HG03045 (cell line): Measurements from ENCODE around the gene KCNIP1.

Source experiments
- ATAC-seq: cut with Tn5 transposase; IDR thresholded peaks from one replicate; pipeline ENCODE4 v1.9.1; 2021; ENCODE audit warnings: mild to moderate bottlenecking, moderate library complexity; ENCODE audit not compliant: unreplicated experiment

The KCNIP1 gene

DNA sequence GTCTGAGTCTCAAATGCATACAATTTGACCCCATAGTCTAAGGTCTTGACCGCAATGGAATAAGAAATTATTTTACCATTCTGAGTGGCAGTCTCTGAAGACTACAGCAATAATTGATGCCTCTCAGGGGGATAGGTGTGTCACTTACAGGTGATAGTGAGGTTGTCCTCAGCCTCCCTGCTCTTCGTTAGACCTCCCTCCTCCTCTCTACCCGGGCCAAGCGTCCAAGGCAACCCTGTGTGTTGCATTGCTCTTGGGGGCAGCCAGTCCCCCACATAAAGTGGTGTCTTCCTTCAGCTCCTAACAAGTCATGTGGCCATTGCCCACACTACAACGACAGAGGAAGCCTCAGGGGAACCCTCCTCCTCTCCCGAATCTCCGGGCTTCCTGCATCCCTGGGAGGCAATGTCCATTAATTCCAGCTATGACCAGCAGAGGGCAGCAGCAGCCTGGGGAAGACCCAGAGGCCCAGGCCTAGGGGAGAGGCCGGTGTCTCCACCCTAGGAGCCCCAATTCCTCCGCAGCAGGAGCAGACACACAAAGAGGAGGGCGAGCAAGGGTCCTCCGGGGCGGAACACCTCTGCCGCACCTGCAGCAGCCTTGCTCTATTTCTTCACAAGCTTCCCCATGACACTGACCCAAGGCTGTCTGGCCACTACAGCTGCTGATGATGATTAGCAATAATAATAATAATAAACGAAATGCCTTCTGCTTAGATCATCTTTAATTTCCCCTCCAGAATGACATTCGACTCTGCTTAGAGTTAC, 134.8 kb downstream of the KCNIP1 start:
- peak; percentile 54 for ATAC-seq

DNA sequence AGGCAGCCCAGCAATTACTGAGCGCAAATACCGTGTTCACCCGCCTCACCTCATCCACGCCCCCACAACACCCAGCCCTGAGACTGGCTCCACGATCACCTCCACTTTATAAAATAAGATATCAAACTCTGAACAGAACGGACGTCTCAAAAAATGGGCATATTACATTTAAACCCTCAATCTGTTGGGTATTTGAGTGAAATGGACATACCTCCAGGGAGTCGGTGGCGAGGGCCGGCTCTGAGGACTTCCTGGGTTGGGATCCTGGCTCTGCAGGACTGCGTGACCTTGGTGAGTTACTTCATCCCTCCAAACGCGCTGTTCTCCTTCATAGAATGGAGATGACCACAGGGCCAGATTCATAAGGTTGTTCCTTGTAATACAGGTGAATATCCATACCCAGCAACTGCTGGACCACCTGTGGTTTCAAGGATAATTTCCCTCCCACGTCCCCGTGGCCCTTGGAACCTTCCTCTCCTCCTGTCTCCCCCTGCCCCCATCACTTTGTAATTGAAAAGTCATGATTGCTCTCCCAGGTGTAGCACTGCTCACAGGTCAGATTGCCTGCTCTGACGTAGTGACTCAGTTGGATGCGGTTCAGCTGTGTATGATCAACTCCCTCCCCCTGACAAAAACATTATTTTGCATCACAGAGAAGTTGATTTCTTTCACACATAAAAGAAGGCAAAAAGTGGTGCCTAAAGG, 135.6 kb downstream of the KCNIP1 start:
- ATAC-seq = no peak

DNA sequence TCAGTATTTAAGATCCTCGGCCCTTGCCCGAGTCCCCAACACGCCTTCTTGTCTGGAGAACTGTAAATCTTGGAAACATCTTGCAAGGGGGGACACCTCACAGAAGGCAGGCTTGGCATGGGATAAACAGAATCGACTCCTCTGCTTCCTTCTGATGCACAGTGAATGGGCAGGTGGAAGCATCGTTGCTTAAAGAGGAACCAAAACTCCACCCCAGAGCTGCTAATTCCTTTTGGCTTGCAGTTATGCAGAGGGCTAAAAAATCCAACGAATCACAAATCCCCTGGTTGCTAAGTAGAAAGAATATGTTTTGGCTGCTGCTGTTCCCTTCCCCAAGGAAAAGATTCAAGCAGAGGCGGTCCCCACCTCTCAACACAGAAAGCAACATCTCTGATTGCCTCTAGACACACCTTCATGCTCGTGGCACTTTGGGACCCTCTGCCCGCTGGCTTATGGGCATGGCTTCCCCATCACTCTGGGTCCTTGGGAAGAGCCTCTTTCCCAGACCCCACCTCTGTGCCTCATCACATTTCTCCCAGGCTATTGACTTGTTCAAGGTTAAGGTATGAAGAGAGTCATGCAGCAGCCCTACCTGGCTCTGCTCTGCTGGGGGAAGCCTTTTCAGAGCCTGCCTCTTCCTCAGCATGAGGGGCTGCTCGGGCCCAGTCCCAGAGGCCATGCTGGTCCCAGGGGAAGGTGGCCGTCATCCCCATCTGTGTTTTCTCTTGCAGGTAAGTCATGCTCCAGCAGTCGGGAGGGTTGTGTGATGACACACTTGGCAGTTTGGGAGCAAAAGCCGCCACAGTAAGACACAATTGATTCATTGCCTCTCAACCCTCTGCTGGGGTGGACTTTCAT, 137.1 kb downstream of the KCNIP1 start:
- ATAC-seq = no peak

DNA sequence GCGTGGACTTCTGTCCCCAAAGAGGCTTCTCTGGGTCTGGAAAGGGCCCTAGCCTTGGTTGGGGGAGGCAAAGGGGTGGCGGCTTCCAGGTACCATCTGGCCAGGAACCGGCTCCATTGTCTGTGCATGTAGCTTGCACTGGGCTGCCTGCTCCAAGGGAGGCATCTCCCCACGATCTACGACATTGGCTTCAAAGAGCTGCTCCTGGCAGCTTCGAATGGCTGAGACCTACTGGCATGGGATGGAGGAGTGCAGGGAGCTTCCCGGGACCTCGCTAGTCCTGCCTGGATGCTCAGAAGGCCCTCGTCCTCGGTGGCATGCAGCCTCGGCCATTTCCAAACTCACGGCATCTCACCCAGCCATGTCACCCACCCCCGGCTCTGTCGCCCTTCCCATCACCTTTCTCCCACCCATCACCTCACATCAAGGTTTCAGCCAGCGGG, 137.8 kb downstream of the KCNIP1 start:
- no peak for ATAC-seq

DNA sequence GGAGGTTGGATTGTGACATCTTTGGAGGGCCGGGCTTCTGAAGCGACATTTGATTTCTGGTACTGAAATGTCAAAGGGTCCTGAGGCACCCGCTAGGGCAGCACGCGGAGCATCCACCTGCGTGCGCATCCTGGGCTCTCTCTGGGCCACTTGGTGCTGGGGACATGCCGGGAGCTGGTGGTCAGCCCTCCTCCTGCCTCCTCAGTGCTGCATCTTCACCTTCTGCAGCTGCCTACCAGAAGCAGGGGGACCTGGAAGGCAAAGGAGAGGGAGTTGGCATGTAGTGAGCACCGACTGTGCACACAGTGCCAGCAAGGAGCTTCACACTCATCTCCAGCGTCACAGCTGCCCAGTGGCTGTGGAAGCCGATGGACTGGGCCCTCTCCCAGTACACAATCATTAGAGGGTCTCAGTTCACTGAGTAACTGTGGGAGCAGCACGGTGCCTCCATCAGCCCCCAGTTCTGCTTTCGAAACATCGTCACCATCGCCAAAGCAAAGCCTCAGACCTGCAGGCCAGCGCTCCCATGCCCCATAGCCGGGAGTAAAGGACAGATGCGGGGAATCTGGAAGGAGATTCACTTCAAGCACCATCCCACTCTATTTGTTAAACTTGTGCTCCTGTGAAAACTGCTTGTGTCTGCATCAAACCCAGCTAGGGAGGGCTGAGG, 138.4 kb downstream of the KCNIP1 start:
- no peak for ATAC-seq

DNA sequence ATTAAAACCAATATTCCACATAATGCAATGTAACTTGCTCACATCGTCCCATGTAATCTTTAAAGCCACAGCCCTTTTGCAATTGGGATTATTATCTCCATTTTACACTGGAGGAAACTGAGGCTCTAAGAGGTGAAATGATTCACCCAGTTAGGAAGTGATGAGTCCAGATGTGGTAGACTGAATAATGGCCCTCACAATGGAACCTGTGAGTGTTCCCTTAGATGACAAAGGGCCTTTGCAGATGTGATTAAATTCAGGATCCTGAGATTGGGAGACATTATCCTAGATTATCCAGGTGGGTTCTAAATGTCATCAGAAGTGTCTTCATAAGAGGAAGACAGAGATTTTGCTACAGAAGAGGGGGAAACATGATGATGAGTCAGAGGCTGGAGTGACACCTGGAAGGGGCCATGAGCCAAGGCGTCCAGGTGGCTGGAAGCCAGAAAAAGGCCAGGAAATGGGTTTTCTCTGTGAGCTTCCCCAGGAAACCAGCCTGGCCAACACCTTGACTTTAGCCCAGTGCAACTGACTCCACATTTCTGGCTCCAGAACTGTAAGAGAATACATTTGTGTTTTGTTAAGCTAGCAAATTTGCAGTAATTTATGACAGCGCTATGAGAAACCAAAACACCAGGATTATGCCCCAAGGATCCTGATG, 139.1 kb downstream of the KCNIP1 start:
- ATAC-seq = no peak

DNA sequence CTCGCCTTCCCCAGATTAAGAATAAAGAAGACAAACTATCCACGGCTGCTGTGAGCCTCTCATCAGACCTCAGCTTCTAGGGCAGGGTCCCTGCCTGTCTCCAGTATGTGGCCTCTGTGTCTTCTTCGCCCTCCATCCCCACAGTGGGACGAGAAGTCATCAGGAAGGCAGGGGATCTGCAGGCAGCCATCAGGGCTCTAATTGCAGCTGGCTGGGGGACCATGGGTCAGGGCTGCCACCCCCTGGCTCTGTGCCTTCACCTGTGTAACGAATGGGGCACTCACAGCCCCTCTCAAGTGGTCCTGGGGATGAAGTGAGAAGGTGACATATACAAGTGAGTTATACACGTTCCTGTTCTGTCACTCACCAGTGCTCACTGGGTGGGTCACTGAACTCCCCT, 139.8 kb downstream of the KCNIP1 start:
- ATAC-seq = no peak

DNA sequence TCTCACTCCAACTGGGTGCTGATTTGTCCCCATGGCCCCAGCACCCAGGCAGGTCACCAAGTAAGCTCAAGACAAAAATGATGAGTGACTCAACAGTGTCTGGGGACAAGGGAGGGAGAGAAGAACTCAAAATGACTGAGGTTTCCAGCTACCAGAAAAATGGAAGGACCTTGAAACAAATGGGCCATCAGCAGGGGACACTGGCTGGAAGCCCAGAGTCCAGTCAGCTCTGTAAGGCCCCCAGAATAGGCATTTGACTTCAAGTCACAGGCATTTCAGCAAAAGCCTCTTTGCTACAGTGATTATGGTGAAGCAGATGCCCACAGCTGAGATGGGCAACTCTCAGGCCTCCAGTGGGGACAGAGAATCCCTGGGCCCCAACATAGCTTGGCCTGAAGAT, 140.7 kb downstream of the KCNIP1 start:
- ATAC-seq = no peak

DNA sequence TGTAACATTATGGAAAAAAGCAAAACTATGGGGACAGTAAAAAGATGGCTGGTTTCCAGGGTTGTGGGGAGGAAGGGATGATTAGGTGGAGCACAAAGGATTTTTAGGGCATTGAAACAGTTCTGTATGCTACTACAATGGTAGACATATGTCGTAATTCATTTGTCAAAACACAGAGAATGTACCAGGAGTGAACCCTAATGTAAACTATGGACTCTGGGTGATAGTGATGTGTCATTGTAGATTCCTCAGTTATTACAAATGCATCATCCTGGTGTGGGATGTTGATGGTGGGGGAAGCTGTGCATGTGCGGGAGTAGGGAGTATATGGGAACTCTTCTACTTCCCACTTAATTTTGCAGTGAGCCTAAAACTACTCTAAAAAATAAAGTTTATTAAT, 144.7 kb downstream of the KCNIP1 start:
- no peak for ATAC-seq

DNA sequence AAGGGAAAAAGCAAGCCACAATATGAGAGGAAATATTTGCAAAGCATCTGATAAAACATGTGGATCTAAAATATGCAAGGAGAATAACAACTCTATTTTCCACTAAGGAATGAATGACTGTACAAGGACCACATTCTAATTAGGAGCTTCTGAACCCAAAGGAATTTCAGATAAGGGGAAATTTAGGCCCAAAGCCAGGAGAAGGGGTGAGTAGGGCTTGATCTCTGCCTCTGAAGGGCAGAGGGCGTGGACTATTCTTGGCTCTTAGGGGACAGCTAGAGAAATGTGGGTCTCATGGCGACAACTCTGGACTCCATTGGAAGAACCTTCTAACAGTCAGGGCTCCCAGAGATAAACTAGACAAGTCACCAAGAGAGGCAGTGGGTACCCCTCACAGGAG, 147.0 kb downstream of the KCNIP1 start:
- no peak for ATAC-seq

DNA sequence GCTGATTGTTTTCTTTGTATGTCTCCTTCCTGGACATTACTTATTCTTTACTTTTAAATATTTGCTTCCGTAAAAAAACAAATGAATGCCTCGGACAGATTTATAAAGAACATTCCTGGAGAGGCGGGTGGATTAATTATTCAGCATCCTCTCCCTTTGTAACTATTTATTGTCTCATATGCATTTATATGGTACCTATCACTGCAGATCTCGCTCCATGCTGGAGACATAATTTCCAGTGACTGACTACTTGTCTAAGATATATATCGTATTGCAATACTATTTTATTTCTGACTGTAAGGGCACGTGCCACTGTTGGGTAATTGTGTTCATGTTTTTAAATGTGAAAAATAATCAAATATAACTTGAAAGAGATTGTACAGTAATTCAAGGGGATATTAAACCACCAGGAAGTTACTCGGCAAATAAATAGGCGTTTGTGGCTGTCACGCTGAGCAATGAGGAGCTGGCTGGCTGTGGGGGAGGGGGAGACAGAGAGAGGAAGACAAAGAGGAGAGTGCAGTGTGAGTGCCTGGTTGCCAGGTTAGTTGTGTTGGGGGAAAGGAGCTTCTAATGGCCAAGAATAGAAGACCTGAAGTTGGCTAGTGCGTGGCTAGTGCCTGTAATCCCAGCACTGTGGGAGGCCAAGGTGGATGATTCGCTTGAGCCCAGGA, 147.9 kb downstream of the KCNIP1 start:
- no peak for ATAC-seq

DNA sequence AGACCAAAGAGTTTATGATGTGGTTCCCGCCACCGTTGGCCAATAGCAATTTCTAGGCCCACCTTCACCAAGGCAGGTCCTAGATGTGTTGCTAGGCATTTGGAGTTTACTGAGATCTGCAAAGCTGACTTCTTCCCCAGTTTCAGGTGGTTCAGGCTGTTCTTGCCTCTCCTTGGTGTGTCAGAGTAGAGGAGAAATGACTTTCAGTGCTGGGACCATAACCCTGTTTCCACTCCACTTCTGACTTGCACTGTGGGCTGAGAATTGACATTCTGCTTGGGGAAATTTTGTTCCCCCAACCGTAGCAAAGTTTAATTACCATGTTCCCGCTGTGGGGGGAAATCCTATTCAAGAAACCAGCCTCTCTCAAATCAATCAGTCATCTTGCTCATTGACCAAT, 151.7 kb downstream of the KCNIP1 start:
- ATAC-seq = no peak

DNA sequence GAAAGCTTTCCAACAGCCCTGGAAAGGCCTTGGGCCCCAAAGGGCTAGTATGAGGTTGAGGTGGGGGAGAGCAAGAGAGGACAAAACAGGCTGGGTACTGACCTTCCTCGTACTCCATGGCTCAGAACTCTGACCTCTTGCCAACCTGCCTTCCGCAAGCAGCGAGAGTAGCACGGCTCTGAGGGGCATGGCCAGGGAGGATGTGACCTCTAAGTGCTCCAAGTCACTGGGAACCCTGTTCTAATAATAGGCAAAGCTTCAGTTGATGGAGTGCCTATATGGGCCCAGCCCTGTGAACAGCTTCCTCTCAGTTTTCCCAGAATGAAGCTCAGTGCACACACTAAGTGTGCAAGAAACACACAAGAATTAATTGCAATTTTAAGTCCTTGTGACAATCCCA, 152.1 kb downstream of the KCNIP1 start:
- ATAC-seq = no peak

DNA sequence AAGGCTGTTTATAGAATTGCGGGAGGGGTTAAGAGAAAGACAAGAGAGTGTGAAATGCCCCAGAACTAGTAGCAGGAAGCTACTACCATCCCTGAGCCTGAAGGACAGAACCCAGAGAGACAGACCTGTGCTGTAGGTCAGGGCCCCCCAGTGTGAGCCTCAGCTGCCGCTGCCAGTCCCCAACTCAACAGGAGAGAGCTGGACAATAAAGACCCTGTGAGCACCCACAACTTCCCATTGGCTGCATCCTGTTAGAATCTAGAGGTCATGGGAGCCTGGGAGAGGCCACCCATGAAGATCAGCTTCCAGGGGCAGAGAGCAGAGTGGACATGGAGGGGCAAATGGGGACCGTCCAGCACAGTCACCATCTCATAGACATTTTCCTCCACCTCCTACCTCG, 152.5 kb downstream of the KCNIP1 start:
- ATAC-seq = no peak

DNA sequence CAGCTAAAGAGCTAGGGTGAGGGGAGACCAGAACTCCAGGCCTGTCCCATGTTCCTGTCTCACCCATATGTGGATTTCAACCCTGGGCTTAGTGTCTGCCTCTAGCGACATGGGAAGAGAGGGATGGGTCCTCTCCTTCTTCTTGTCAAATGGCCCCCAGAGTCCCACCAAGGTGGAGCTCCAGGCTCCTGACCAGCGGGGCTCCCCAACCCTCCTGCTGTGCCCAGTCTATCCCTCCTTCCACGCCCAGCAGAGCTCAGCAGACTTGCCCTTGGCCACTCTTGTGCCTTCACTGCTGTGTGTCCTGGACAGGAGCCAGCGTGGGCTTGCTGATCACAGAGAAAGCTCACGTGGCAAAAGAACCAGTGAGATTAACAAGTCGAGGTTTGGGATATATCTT, 156.7 kb downstream of the KCNIP1 start:
- no peak for ATAC-seq

DNA sequence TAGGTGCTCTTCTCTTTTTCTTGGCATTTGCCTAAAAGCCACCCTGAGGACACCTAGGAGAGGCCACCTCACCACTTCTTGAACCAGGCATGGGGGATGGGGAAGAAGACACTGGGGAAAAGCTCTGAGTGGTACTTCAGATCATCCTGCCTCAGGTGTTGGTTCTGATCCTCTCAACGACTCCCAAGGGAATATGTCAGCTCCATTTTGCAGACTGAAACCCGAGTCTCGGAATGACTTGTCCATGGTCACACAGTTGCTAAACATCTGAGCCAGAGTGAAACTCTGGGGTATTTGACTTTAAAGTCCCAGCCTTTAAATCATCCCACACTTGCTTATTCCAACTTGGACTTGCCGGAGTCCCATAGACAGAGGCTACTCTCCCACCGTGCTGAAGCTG, 159.1 kb downstream of the KCNIP1 start:
- no peak for ATAC-seq

DNA sequence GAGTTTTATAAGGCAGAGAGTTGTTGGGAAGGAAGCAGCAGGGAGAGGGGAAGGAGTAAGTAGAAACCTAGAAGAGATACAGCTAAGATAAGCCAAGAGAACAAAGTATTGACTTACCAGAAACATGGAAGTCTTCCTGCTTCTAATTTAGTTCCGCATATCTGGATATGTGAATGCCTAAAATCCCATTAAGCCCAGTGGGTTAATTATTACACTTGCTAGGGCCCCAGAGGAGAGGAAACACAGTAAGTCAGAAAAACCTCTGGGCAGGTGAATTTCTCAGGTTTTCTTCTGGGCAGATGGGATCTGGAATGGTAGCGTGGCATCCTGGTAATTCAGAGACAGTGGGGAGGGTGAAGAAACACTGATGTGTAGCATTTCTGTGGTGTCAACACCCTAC, 175.0 kb downstream of the KCNIP1 start:
- no peak for ATAC-seq

DNA sequence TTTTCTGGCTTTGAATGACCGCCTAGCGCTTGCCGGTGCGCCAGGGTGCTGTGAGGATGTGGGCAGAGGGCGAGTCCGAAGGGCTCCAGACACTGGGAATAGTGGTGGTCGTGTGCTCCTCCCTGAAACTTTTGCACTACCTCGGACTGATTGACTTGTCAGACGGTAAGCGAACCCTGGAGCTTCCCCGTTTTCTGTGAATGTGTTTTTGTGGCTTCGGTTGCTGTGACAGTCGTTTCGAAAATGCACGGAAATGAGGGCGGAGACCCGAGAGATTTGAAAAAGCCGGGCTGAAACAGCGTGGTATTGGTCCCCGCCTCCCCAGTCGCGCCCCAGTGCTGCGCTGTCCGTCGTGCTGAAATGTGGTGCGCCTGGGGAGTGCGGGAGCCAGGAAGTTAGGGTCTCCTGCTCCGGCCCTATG, 177.2 kb downstream of the KCNIP1 start:
- ATAC-seq = no peak

DNA sequence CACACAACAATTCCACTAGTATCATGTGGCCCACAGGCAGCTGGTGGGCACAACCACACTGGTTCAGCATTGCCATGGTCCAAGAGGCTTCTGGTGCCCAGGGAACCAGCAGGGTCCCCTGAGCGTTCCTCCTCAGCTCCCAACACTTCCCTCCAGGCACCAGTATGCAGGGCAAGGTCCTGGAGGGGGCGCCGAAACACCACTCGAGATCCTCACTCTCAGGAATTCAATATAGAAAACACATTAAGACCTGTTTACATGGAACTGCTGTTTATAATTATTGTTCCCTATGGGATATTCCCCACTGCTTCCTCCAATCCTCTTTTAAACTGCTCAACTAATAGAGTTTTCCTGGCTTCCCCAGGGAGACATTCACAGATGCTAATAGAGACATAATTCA, 187.8 kb downstream of the KCNIP1 start:
- ATAC-seq = no peak

DNA sequence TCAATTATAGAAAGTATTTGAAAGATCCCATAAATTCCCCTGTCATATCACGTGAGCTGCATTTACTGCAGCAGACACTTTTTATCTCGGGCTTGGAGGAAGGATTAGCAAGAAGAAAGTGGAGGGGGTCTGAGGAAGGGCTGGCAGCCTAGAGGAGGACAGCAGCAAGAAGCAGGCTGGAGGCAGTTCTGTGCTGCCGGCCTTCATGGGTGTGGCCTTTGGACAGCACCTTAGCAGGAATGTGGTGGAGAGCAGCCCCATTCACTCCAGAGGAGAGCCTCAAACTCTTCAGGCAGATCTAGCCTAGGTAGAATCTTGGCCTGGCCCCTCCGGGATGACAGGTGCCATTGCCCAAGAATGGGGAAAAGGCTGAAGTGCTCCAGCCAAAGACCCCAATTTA, 189.9 kb downstream of the KCNIP1 start:
- no peak for ATAC-seq
